ENCODE measurements around the gene TCFL5.

GRCh38 chr20:62907384-62908317 lies 46.0 kb upstream of the TCFL5 start:
- TF ChIP-seq CTCF (IDR thresholded peaks at IDR 0.05) (peak in 4 of 6 experiments; percentile 17 to 35 (median 30)), POLR2A (IDR thresholded peaks at IDR 0.05) (no peak)

Measured in esophagus squamous epithelium (tissue), 4 donors.